ENCODE data around the gene C17orf114.

Gene C17orf114

GRCh38 chr17:4777969-4778760 is 24.0 kb downstream of the C17orf114 start:
- DNase-seq (ENCODE audit: low read depth) = no peak
- no peak overlapping the region for H3K4me3 ChIP-seq (replicated peaks; ENCODE audit: low read depth, low read length)
- TF ChIP-seq CTCF (IDR thresholded peaks at IDR 0.05; ENCODE audit: low read length, missing control alignments) = no peak

DNA sequence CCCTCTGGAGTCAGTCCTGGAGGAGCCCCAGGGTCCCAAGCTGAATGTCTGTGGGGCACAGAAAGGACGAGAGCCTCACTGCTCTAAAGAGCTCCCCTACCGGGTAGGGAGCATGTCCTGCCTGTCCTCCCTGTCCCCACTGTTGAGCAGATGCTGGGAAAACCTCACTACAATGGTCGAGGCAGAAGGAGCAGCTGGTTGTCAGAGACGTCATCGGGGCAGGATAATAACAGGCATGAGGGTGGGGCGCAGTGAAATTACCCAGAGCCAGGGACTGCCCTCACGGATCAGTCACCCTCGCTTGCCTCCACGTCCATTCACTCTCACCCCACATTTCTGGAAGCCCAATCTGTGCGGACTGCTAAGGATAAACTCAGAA is 29.9 kb downstream of the C17orf114 start:
- TF ChIP-seq CTCF (IDR thresholded peaks at IDR 0.05; ENCODE audit: low read length, missing control alignments) = no peak
- no peak overlapping the region for H3K4me3 ChIP-seq (replicated peaks; ENCODE audit: low read depth, low read length)
- DNase-seq (ENCODE audit: low read depth) = no peak

DNA sequence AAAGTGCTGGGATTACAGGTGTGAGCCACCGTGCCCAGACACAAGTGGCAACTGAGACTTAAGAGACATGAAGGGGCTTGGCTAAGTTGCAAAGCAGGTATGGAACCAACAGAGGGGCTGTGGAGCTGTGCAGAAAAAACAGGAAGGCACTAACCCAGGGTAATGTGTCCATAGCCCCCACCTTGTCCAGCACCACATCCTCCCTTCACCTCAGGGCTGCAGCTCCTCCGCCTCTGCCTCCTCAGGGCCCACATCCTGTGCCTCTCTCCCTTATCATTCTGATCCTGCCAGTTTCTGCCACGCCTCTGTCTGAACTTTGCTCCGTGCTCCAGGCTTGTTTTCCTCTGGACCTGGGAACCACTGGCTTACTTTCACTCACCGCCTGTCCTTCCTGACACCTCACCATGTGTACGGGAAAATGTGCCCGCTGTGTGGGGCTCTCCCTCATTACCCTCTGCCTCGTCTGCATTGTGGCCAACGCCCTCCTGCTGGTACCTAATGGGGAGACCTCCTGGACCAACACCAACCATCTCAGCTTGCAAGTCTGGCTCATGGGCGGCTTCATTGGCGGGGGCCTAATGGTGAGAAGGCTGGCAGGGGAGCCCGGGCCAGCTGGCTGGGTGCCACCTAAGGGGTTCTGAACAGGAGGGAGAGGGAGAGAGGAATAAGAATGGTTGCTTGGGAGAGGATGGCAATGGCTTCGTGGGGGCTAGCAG is 30.5 kb downstream of the C17orf114 start, which contains the start of gene TM4SF5:
Gene TM4SF5 (plus strand): TSS at position 368 of the 716 bp plus-strand sequence. CDS start 37 bp downstream, at position 405.
- TF ChIP-seq CTCF (IDR thresholded peaks at IDR 0.05; ENCODE audit: low read length, missing control alignments) = no peak
- no peak for DNase-seq (ENCODE audit: low read depth)
- H3K4me3 ChIP-seq (replicated peaks; ENCODE audit: low read depth, low read length) = no peak within 1 kb of the TSS

GRCh38 chr17:4769628-4770027 is 32.5 kb downstream of the C17orf114 start:
- TF ChIP-seq CTCF (IDR thresholded peaks at IDR 0.05; ENCODE audit: low read length, missing control alignments) = no peak

DNA sequence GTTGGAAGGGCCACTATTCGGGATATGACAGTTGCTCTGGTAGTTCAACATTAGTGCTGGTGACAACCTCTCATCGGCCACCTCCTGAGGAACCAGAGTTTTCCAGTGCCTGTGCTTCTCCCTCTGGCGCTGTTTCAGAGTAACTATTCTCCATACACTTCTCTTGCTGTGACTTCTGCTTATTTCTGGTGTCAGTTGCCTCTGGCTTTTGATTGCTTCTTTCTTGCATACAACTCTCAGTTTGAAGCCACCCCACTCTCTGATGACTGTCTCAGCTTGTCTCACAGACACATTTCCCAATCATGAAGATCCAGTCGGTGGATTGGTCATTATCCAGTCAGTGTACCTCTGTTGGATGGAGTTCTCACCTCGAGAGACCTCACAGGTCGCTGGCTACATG is 33.8 kb downstream of the C17orf114 start:
- DNase-seq (ENCODE audit: low read depth) = no peak
- no peak overlapping the region for H3K4me3 ChIP-seq (replicated peaks; ENCODE audit: low read depth, low read length)

More at GRCh38 chr17:4769628-4770027, 32.5 kb downstream of the C17orf114 start:
- no peak for DNase-seq (ENCODE audit: low read depth)
- no peak overlapping the region for H3K4me3 ChIP-seq (replicated peaks; ENCODE audit: low read depth, low read length)

GRCh38 chr17:4766723-4767122 is 35.4 kb downstream of the C17orf114 start:
- no peak for DNase-seq (ENCODE audit: low read depth)
- TF ChIP-seq CTCF (IDR thresholded peaks at IDR 0.05; ENCODE audit: low read length, missing control alignments) = no peak
- H3K4me3 ChIP-seq (replicated peaks; ENCODE audit: low read depth, low read length) = no peak overlapping the region

More for the DNA sequence above, 33.8 kb downstream of the C17orf114 start:
- TF ChIP-seq CTCF (IDR thresholded peaks at IDR 0.05; ENCODE audit: low read length, missing control alignments) = no peak

All from fibroblast of pulmonary artery (primary cell).